GM12878 (cell line): ENCODE results near the gene MIEF1. TPM values are rescaled to one million over a fixed set of nuclear protein-coding genes. Genes with fewer than 3 reads are reported as not detected.

ENCODE experiments used
- ATAC-seq: fragments of 200-7000 bp; cut with Tn5 transposase; 3 replicates; pipeline ENCODE4 v1.9.1; 2020; ENCODE audit warnings: mild to moderate bottlenecking, moderate library complexity
- Bru-seq: library from RNA; stranded (reverse); fragments of 400-500 nt; gene quantifications from one replicate; lab custom pipeline; 2021; lab: Mats Ljungman, UMichigan
- BruChase-seq, 2 experiments: library from RNA; stranded (reverse); fragments of 400-500 nt; gene quantifications; one replicate each; lab custom pipeline; 2021; lab: Mats Ljungman, UMichigan
- BruUV-seq: library from RNA; stranded (reverse); fragments of 400-500 nt; replicated peaks from 2 replicates; lab custom pipeline; 2021; lab: Mats Ljungman, UMichigan
- CTCF ChIA-PET: fragments of 300-600 bp; sonication (Branson Sonifier 250); formaldehyde crosslinking; extraction: SDS; loops from one replicate; lab custom pipeline; 2021; ENCODE audit warnings: inconsistent platforms; lab: Yijun Ruan, JAX
- POLR2A ChIA-PET: fragments of 350-600 bp; formaldehyde crosslinking; extraction: SDS; loops from one replicate; lab custom pipeline; 2021; ENCODE audit warnings: inconsistent platforms; lab: Charles Lee
- RAD21 ChIA-PET: fragments of 300-600 bp; sonication (Branson Sonifier 250); formaldehyde crosslinking; loops from one replicate; lab custom pipeline; 2023; ENCODE audit warnings: antibody characterized with exemption; ENCODE audit not compliant: unreplicated experiment; lab: Charles Lee
- SMC1A ChIA-PET: fragments of 300-600 bp; sonication (Branson Sonifier 250); formaldehyde crosslinking; loops from one replicate; lab custom pipeline; 2023; ENCODE audit not compliant: unreplicated experiment, uncharacterized antibody; lab: Charles Lee
- DNase-seq: peaks from one replicate; pipeline ENCODE4 v3.0.0-alpha.2; 2011; ENCODE audit warnings: low read depth, low spot score
- FAIRE-seq: peaks from 3 replicates; lab custom pipeline; 2011; peaks lifted over from hg19 to GRCh38; lab: Jason Lieb, UNC
- H2AFZ ChIP-seq: 2 replicates; pipeline ENCODE4 v1.6.0; 2011; ENCODE audit warnings: low read depth, low read length, control low read depth; ENCODE audit not compliant: control insufficient read depth
- H3K27ac ChIP-seq: 2 replicates; pipeline ENCODE4 v1.5.1; 2011; ENCODE audit warnings: control low read depth; ENCODE audit not compliant: control insufficient read depth, insufficient read depth
- H3K27me3 ChIP-seq, 2 experiments: replicated peaks in 1 of 2; 2 replicates each; pipeline versions ENCODE4 v1.6.0 to v1.6.1; 2011; ENCODE audit warnings: low read length in 1 of 2; ENCODE audit not compliant: control insufficient read depth in 2 of 2, insufficient read depth in 2 of 2
- H3K36me3 ChIP-seq, 2 experiments: 2 replicates each; pipeline ENCODE4 v1.5.1; 2011; ENCODE audit warnings: low read length in 1 of 2; ENCODE audit not compliant: control insufficient read depth in 2 of 2, insufficient read depth in 2 of 2
- H3K4me1 ChIP-seq: 2 replicates; pipeline ENCODE4 v1.6.1; 2011; ENCODE audit warnings: mild to moderate bottlenecking, low read length, moderate library complexity, mixed read lengths; ENCODE audit not compliant: control insufficient read depth, insufficient read depth
- H3K4me2 ChIP-seq: 2 replicates; pipeline ENCODE4 v1.6.0; 2011; ENCODE audit warnings: control low read depth; ENCODE audit not compliant: control insufficient read depth, insufficient read depth
- H3K4me3 ChIP-seq: fragments of 200-600 bp; sonication (generic); 2 replicates; pipeline ENCODE4 v1.5.1; 2016
- H3K79me2 ChIP-seq: 2 replicates; pipeline ENCODE4 v1.6.0; 2011; ENCODE audit warnings: low read length; ENCODE audit not compliant: control insufficient read depth, insufficient read depth
- H3K9ac ChIP-seq: 2 replicates; pipeline ENCODE4 v1.8.0; 2011; ENCODE audit warnings: low read length, control low read depth, mixed read lengths; ENCODE audit not compliant: control insufficient read depth, insufficient read depth
- H3K9me3 ChIP-seq: replicated peaks from 3 replicates; pipeline ENCODE4 v1.5.1; 2011; ENCODE audit warnings: mild to moderate bottlenecking, low read length; ENCODE audit not compliant: control insufficient read depth, insufficient read depth
- H4K20me1 ChIP-seq: 2 replicates; pipeline ENCODE4 v1.6.0; 2011; ENCODE audit not compliant: control insufficient read depth, insufficient read depth
- BCL11A ChIP-seq: IDR thresholded peaks from 2 replicates; pipeline ENCODE4 v1.6.1; 2011; ENCODE audit warnings: low read depth, low read length
- BCL3 ChIP-seq: IDR thresholded peaks from 2 replicates; pipeline ENCODE4 v1.6.1; 2011; ENCODE audit warnings: borderline replicate concordance, low read depth, mild to moderate bottlenecking, moderate library complexity, low read length; ENCODE audit not compliant: insufficient read depth, poor library complexity, severe bottlenecking
- CBX5 ChIP-seq: sonication (generic); IDR thresholded peaks from 2 replicates; pipeline ENCODE4 v1.6.1; 2016; ENCODE audit warnings: low read depth, moderate library complexity, mild to moderate bottlenecking, inconsistent platforms
- CEBPB ChIP-seq, 2 experiments: fragments of 150-350 bp in 1 of 2; IDR thresholded peaks; 2 replicates each; pipeline ENCODE4 v1.6.1; 2012 to 2014; ENCODE audit warnings: low read depth in 2 of 2, low read length in 2 of 2, borderline replicate concordance in 1 of 2, inconsistent platforms in 1 of 2
- FOXK2 ChIP-seq: fragments of 450-650 bp; IDR thresholded peaks from 2 replicates; pipeline ENCODE4 v1.6.1; 2017; ENCODE audit warnings: mild to moderate bottlenecking, moderate library complexity
- IKZF1 ChIP-seq: fragments of 450-650 bp; conservative IDR thresholded peaks from 2 replicates; pipeline ENCODE4 v1.6.1; 2017; ENCODE audit warnings: antibody characterized with exemption, mild to moderate bottlenecking
- JUNB ChIP-seq: IDR thresholded peaks from 2 replicates; pipeline ENCODE4 v1.6.1; 2016; ENCODE audit warnings: antibody characterized with exemption, mild to moderate bottlenecking
- KLF5 ChIP-seq: fragments of 450-650 bp; IDR thresholded peaks from 2 replicates; pipeline ENCODE4 v1.6.1; 2014; ENCODE audit warnings: mild to moderate bottlenecking; ENCODE audit not compliant: partially characterized antibody
- NR2C2 ChIP-seq: IDR thresholded peaks from 2 replicates; pipeline ENCODE4 v1.6.1; 2011; ENCODE audit warnings: borderline replicate concordance, low read depth; ENCODE audit not compliant: control insufficient read depth, insufficient read length
- ZSCAN29 ChIP-seq: fragments of 450-650 bp; IDR thresholded peaks from 2 replicates; pipeline ENCODE4 v1.6.1; 2017; ENCODE audit warnings: mild to moderate bottlenecking, moderate library complexity
- WGBS: methylation state at CpG from one replicate; pipeline ENCODE4 v1.1.6; 2016; ENCODE audit warnings: low lambda C conversion rate; ENCODE audit not compliant: insufficient replicate concordance, insufficient coverage; ENCODE audit errors: missing lambda C conversion rate; 5-methylcytosine and 5-hydroxymethylcytosine counted together
- in situ Hi-C: fragments of 300-500 bp; cut with MboI; formaldehyde crosslinking; loops from 9 replicates; pipeline ENCODE4 v1.14.3; 2018; ENCODE audit warnings: mixed read lengths
- intact Hi-C: fragments of 100-400 bp; cut with micrococcal nuclease; formaldehyde crosslinking; loops from one replicate; pipeline ENCODE4 v1.14.2; 2022; ENCODE audit not compliant: unreplicated experiment
- long read RNA-seq, 2 experiments: library from polyadenylated mRNA; unstranded; transcript quantifications; one replicate each; pipeline ENCODE4 v2.0.0, GENCODE V29; 2019 to 2020
- polyA minus RNA-seq, 3 experiments: library from RNA; depleted of rRNA, polyadenylated mRNA; stranded (reverse); fragments of >200 nt; gene quantifications; 2 replicates each; pipeline ENCODE4 v1.2.3, GENCODE V29; 2011
- polyA plus RNA-seq, 11 experiments: library from polyadenylated mRNA; depleted of rRNA in 4 of 11; unstranded in 6 of 11; stranded (reverse) in 5 of 11; fragments of >200 nt; fragmentation: Nextera tagmentation in 4 of 11; fragmentation: Illumina TruSeq in 1 of 11; extraction: Ambion mirVana in 4 of 11; extraction: Trizol in 1 of 11; gene quantifications; 1 replicate in 1 of 11; 2 replicates in 10 of 11; pipeline versions ENCODE4 v1.2.1 to v1.2.3, GENCODE V29; 2011 to 2016; ENCODE audit warnings: inconsistent platforms in 2 of 11, missing spikeins in 2 of 11, low read depth in 1 of 11
- total RNA-seq, 4 experiments: library from RNA; depleted of rRNA in 3 of 4; stranded (reverse); fragments of >200 nt in 3 of 4; fragmentation: Illumina TruSeq in 1 of 4; extraction: Trizol in 1 of 4; gene quantifications; 2 replicates each; pipeline versions ENCODE4 v1.2.1 to v1.2.3, GENCODE V29; 2013 to 2021
- TF ChIP-seq, protein P1 (sequence below): fragments of 450-650 bp; IDR thresholded peaks from 2 replicates; pipeline ENCODE4 v1.6.1; 2017; ENCODE audit warnings: mild to moderate bottlenecking, low read depth, inconsistent platforms; ENCODE audit not compliant: poor library complexity, severe bottlenecking
- TF ChIP-seq, protein P2 (sequence below): fragments of 450-650 bp; IDR thresholded peaks from 2 replicates; pipeline ENCODE4 v1.6.1; 2016; ENCODE audit warnings: mild to moderate bottlenecking

Gene MIEF1
- 32.3 and 33.3 TPM in 2 replicates for total RNA-seq (2013; cell fraction: nucleolus; rRNA removed)
- total RNA-seq (2014; rRNA removed) (27.9 and 28.3 TPM in 2 replicates), total RNA-seq (2014; rRNA removed; fragmentation: Illumina TruSeq; extraction: Trizol) (24.0 and 26.4 TPM in 2 replicates), total RNA-seq (2021) (50.9 and 52.3 TPM in 2 replicates), polyA plus RNA-seq (2011; rRNA removed) (21.3 and 27.9 TPM in 2 replicates), polyA plus RNA-seq (2014; fragmentation: Illumina TruSeq; extraction: Trizol) (33.1 and 35.8 TPM in 2 replicates), polyA plus RNA-seq (2014; fragmentation: Nextera tagmentation; extraction: Ambion mirVana) (10 to 100 TPM; 12.4 to 13.8 TPM), polyA plus RNA-seq (2014; rRNA removed) (30.6 and 35.2 TPM in 2 replicates), polyA plus RNA-seq (2016; fragmentation: Nextera tagmentation; extraction: Ambion mirVana) (10 to 100 TPM; 43.2 to 46.3 TPM), polyA minus RNA-seq (2011; rRNA and poly(A)+ RNA removed) (40.1 and 42.5 TPM in 2 replicates), Bru-seq, nascent RNA (percentile 82 among the genes with signal in this experiment), BruChase-seq, experiment 1, labeled RNA remaining after a 6-hour chase (percentile 87 among the genes with signal in this experiment), BruChase-seq, experiment 2, labeled RNA remaining after a 2-hour chase (percentile 94 among the genes with signal in this experiment)
- polyA plus RNA-seq (2011; ENCODE audit: low read depth): 17.7 TPM
- 29.7 and 30.5 TPM in 2 replicates for polyA plus RNA-seq (2011; cell fraction: cytosol; rRNA removed)
- 19.1 and 27.5 TPM in 2 replicates for polyA plus RNA-seq (2011; cell fraction: nucleus; rRNA removed)
- polyA plus RNA-seq (2012): 22.3 and 24.9 TPM in 2 replicates
- 15.5 and 17.6 TPM in 2 replicates for polyA minus RNA-seq (2011; cell fraction: cytosol; rRNA and poly(A)+ RNA removed)
- polyA minus RNA-seq (2011; cell fraction: nucleus; rRNA and poly(A)+ RNA removed): 11.0 and 23.4 TPM in 2 replicates
- long read RNA-seq, experiment 1, full-length matches to known transcripts: 18 of 23 reads
- long read RNA-seq, experiment 1, partial matches to known transcripts: 0 of 23 reads
- long read RNA-seq, experiment 1, other reads (novel, unspliced or antisense): 5 of 23 reads
- long read RNA-seq, experiment 2, full-length matches to known transcripts: 17 of 53 reads
- long read RNA-seq, experiment 2, partial matches to known transcripts: 1 of 53 reads
- long read RNA-seq, experiment 2, other reads (novel, unspliced or antisense): 35 of 53 reads

GRCh38 chr22:39502109-39502788 lies at the start of gene MIEF1:
Gene MIEF1, plus strand, starts transcription at chr22:39502290. Its CDS starts 9,005 bp downstream, at chr22:39511295.
- RAD21 ChIA-PET: interaction anchor here (0.6 to 2.8 kb wide), 16 partner anchors 8 to 535 kb away, joined by 3 to 22 read pairs (median 4); partner anchors contain the start of genes ATF4 and TAB1
- WGBS: under 1% methylated on average over 33 of the region's 58 CpGs
- Histone ChIP-seq H3K36me3 (peaks cover 13 to 27% of the 10 kb centered on the region in 2 experiments), H3K4me2 (peak within 1 kb of the TSS; percentile 32), H3K27me3 (no peaks in the 10 kb centered on the region), H4K20me1 (no peaks in the 10 kb centered on the region), H3K27ac (peak within 1 kb of the TSS; percentile 73), H3K4me1 (0 out of 2 replicates have a peak, but pooled peaks cover 5% of the 10 kb centered on the region), H3K79me2 (peaks cover 47% of the 10 kb centered on the region), H3K9me3 (no peaks in the 10 kb centered on the region), H2AFZ (peak within 1 kb of the TSS; percentile 92), H3K4me3 (peak within 1 kb of the TSS; percentile 95), H3K9ac (peak within 1 kb of the TSS; percentile 89)
- in situ Hi-C loops: loop anchor here (25.0 kb wide), 1 partner anchor 340 kb away; the partner anchor contains the start of gene CBX7
- FAIRE-seq (peak; percentile 92), DNase-seq (peak; percentile 87), ATAC-seq (peak; percentile 99)
- no TSS peak for BruUV-seq
- intact Hi-C loops: loop anchor here (2.0 kb wide), 2 partner anchors 19 to 31 kb away; partner anchors contain the start of genes ATF4 and RPS19BP1
- POLR2A ChIA-PET: interaction anchor here (0.6 to 2.0 kb wide), 14 partner anchors 13 to 542 kb away, joined by 3 to 9 read pairs (median 4); partner anchors contain the start of gene ATF4
- CTCF ChIA-PET: interaction anchor here (0.7 to 15.7 kb wide), 13 partner anchors 9 to 534 kb away, joined by 3 to 372 read pairs (median 7); partner anchors contain the start of genes ATF4, RPS19BP1 and TAB1
- SMC1A ChIA-PET: interaction anchor here (0.9 to 1.9 kb wide), 10 partner anchors 9 to 103 kb away, joined by 3 to 9 read pairs (median 4); partner anchors contain the start of genes ATF4 and TAB1
- no peak for TF ChIP-seq KLF5
- no peak for TF ChIP-seq BCL11A
- TF ChIP-seq IKZF1: peak; percentile 59
- peak; percentile 57 for TF ChIP-seq NR2C2
- no peak for TF ChIP-seq CEBPB (IDR thresholded peaks at IDR 0.05; ENCODE audit: borderline replicate concordance in 1 of 2, low read depth in 2 of 2, low read length in 2 of 2)
- TF ChIP-seq, protein P1, sequence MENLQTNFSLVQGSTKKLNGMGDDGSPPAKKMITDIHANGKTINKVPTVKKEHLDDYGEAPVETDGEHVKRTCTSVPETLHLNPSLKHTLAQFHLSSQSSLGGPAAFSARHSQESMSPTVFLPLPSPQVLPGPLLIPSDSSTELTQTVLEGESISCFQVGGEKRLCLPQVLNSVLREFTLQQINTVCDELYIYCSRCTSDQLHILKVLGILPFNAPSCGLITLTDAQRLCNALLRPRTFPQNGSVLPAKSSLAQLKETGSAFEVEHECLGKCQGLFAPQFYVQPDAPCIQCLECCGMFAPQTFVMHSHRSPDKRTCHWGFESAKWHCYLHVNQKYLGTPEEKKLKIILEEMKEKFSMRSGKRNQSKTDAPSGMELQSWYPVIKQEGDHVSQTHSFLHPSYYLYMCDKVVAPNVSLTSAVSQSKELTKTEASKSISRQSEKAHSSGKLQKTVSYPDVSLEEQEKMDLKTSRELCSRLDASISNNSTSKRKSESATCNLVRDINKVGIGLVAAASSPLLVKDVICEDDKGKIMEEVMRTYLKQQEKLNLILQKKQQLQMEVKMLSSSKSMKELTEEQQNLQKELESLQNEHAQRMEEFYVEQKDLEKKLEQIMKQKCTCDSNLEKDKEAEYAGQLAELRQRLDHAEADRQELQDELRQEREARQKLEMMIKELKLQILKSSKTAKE: no peak
- TF ChIP-seq ZSCAN29: no peak
- TF ChIP-seq JUNB: no peak
- peak; percentile 56 for TF ChIP-seq FOXK2
- TF ChIP-seq BCL3: no peak
- no peak for TF ChIP-seq CBX5
- TF ChIP-seq, protein P2, sequence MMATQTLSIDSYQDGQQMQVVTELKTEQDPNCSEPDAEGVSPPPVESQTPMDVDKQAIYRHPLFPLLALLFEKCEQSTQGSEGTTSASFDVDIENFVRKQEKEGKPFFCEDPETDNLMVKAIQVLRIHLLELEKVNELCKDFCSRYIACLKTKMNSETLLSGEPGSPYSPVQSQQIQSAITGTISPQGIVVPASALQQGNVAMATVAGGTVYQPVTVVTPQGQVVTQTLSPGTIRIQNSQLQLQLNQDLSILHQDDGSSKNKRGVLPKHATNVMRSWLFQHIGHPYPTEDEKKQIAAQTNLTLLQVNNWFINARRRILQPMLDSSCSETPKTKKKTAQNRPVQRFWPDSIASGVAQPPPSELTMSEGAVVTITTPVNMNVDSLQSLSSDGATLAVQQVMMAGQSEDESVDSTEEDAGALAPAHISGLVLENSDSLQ: no peak
